ENCODE data around the gene UBE2F. TPM values are rescaled to one million over a fixed set of nuclear protein-coding genes. Genes with fewer than 3 reads are reported as not detected.

The UBE2F gene
- total and polyA plus RNA-seq, 2 of the 13 experiments (the other 11 are each of a cell fraction or from before 2014, with no cell fraction given): 35.4 to 73.1 TPM

DNA sequence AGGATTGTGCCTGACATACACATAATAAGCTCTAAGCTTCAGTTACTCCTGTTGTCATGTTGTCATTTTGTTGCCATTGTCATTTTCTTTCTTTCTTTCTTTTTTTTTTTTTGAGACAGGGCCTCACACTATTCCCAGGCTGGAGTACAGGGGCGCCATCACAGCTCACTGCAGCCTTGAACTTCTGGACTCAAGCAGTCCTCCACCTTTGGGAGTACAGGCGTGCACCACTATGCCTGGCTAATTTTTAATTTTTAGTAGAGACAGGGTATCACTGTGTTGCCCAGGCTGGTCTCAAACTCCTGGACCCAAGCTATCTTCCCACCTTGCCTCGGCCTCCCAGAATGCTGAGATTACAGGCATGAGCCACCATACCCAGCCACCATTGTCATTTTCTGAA is 63.0 kb downstream of the UBE2F start (continued):
- TF ChIP-seq ZNF7 (CRISPR knock-in tag; IDR thresholded peaks at IDR 0.05) (no peak), SUZ12 (IDR thresholded peaks at IDR 0.05; ENCODE audit: low read depth, low read length) (no peak), FOXK1 (CRISPR knock-in tag; IDR thresholded peaks at IDR 0.05; ENCODE audit: borderline replicate concordance, low read depth) (no peak), RNF2 (conservative IDR thresholded peaks at IDR 0.05; ENCODE audit: low read depth) (no peak), CBX2 (IDR thresholded peaks at IDR 0.05; ENCODE audit: low read depth, low read length) (no peak), CBX2 (CRISPR knock-in tag; IDR thresholded peaks at IDR 0.05; ENCODE audit: low read depth) (no peak), RARG (CRISPR knock-in tag; IDR thresholded peaks at IDR 0.05; ENCODE audit: low read depth) (no peak), SALL1 (CRISPR knock-in tag; IDR thresholded peaks at IDR 0.05) (0 out of 2 replicates have a peak, but pooled peaks have one; percentile 21), FOXA3 (CRISPR knock-in tag; IDR thresholded peaks at IDR 0.05) (no peak), NCOA1 (CRISPR knock-in tag; IDR thresholded peaks at IDR 0.05) (no peak), ZNF326 (CRISPR knock-in tag; IDR thresholded peaks at IDR 0.05; ENCODE audit: borderline replicate concordance) (no peak), ZNF713 (CRISPR knock-in tag; IDR thresholded peaks at IDR 0.05) (no peak), FOXC1 (CRISPR knock-in tag; IDR thresholded peaks at IDR 0.05; ENCODE audit: borderline replicate concordance) (no peak), SRSF1 (optimal IDR thresholded peaks at IDR 0.05; ENCODE audit: low read depth, low read length) (no peak), ZBTB20 (CRISPR knock-in tag; IDR thresholded peaks at IDR 0.05; ENCODE audit: borderline replicate concordance, low read depth) (no peak), ZNF75D (CRISPR knock-in tag; IDR thresholded peaks at IDR 0.05; ENCODE audit: borderline replicate concordance) (no peak), AHDC1 (CRISPR knock-in tag; IDR thresholded peaks at IDR 0.05; ENCODE audit: borderline replicate concordance) (no peak), ZNF263 (CRISPR knock-in tag; IDR thresholded peaks at IDR 0.05) (peak; percentile 73)
- TF ChIP-seq, protein P1, sequence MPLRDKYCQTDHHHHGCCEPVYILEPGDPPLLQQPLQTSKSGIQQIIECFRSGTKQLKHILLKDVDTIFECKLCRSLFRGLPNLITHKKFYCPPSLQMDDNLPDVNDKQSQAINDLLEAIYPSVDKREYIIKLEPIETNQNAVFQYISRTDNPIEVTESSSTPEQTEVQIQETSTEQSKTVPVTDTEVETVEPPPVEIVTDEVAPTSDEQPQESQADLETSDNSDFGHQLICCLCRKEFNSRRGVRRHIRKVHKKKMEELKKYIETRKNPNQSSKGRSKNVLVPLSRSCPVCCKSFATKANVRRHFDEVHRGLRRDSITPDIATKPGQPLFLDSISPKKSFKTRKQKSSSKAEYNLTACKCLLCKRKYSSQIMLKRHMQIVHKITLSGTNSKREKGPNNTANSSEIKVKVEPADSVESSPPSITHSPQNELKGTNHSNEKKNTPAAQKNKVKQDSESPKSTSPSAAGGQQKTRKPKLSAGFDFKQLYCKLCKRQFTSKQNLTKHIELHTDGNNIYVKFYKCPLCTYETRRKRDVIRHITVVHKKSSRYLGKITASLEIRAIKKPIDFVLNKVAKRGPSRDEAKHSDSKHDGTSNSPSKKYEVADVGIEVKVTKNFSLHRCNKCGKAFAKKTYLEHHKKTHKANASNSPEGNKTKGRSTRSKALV (CRISPR knock-in tag; IDR thresholded peaks at IDR 0.05): no peak
- TF ChIP-seq, protein P2, sequence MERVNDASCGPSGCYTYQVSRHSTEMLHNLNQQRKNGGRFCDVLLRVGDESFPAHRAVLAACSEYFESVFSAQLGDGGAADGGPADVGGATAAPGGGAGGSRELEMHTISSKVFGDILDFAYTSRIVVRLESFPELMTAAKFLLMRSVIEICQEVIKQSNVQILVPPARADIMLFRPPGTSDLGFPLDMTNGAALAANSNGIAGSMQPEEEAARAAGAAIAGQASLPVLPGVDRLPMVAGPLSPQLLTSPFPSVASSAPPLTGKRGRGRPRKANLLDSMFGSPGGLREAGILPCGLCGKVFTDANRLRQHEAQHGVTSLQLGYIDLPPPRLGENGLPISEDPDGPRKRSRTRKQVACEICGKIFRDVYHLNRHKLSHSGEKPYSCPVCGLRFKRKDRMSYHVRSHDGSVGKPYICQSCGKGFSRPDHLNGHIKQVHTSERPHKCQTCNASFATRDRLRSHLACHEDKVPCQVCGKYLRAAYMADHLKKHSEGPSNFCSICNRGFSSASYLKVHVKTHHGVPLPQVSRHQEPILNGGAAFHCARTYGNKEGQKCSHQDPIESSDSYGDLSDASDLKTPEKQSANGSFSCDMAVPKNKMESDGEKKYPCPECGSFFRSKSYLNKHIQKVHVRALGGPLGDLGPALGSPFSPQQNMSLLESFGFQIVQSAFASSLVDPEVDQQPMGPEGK (CRISPR knock-in tag; IDR thresholded peaks at IDR 0.05): no peak
